Neural cell (in vitro differentiated cells): ENCODE data around the gene KIF22.

ENCODE experiments used
- EP300 ChIP-seq: fragments of 450-650 bp; conservative IDR thresholded peaks from 2 replicates; pipeline ENCODE4 v1.6.1; 2014; ENCODE audit warnings: antibody characterized with exemption, mild to moderate bottlenecking, moderate library complexity; ENCODE audit not compliant: poor library complexity, severe bottlenecking
- POLR2AphosphoS5 ChIP-seq: IDR thresholded peaks from 2 replicates; pipeline ENCODE4 v1.6.1; 2012
- RAD21 ChIP-seq: fragments of 450-650 bp; conservative IDR thresholded peaks from 2 replicates; pipeline ENCODE4 v1.6.1; 2014; ENCODE audit warnings: antibody characterized with exemption, mild to moderate bottlenecking, moderate library complexity
- TAF1 ChIP-seq: IDR thresholded peaks from 2 replicates; pipeline ENCODE4 v1.6.1; 2012; ENCODE audit warnings: low read depth
- TF ChIP-seq, protein P1 (sequence below): fragments of 450-650 bp; IDR thresholded peaks from 2 replicates; pipeline ENCODE4 v1.5.1; 2014; ENCODE audit warnings: antibody characterized with exemption, mild to moderate bottlenecking, moderate library complexity; ENCODE audit not compliant: poor library complexity, severe bottlenecking

DNA sequence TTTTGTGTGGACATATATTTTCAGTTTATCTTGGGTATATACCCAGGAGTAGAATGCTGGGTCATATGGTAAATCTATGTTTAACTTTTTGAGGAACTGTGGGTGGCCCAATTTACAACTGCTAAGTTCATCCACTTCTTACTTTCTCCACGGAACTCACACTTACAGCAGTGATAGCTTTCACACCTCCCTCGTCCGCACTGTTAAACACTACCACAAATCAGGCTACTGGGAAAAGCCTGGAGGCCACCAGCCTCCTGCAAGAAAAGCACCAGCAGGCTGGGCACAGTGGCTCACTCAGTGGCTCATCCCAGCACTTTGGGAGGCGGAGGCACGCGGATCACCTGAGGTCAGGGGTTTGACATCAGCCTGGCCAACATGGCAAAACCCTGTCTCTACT lies 27.2 kb upstream of the KIF22 start:
- TF ChIP-seq, protein P1, sequence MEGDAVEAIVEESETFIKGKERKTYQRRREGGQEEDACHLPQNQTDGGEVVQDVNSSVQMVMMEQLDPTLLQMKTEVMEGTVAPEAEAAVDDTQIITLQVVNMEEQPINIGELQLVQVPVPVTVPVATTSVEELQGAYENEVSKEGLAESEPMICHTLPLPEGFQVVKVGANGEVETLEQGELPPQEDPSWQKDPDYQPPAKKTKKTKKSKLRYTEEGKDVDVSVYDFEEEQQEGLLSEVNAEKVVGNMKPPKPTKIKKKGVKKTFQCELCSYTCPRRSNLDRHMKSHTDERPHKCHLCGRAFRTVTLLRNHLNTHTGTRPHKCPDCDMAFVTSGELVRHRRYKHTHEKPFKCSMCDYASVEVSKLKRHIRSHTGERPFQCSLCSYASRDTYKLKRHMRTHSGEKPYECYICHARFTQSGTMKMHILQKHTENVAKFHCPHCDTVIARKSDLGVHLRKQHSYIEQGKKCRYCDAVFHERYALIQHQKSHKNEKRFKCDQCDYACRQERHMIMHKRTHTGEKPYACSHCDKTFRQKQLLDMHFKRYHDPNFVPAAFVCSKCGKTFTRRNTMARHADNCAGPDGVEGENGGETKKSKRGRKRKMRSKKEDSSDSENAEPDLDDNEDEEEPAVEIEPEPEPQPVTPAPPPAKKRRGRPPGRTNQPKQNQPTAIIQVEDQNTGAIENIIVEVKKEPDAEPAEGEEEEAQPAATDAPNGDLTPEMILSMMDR = no peak
- TF ChIP-seq EP300 (no peak), RAD21 (no peak), TAF1 (no peak), POLR2AphosphoS5 (no peak)
